Measurements from ENCODE around the gene MMP28.

DNA sequence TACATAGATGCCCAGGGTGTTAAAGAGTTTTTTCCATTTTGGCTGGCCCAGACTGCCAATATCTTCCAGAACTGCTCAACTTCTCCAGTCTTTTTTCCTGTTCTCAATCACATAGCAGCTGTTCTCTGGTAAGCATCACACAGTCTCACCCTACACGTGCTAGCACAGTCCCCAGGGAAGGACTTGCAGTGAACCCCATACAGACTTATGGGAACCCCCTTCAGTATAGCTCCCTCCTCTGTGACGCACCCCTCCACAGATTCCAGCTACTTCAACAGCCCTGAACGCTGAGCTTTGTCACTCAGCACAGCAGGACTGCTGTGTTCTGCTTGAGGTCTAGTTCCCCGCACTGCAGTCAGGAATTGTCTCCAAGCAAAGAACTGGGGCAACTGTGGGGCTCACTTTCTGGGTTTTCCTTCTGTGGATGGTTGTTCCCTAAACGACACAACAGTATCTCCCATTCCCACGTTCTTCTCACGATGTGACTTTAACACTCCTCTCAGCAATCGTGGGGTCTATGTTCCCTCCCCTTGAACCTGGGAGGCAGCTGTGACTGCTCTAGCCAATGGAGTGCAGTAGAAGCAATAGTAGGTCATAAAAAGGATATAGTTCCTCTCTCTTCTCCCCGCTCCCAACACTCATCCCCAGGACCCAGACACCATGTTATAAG lies 3.6 kb downstream of the MMP28 start:
- TF ChIP-seq POLR2A (IDR thresholded peaks at IDR 0.05; ENCODE audit: low read length) (no peak), NR3C1 (IDR thresholded peaks at IDR 0.05) (no peak), EP300 (IDR thresholded peaks at IDR 0.05) (no peak), CHD2 (IDR thresholded peaks at IDR 0.05; ENCODE audit: low read length, partially characterized antibody) (no peak), RCOR1 (IDR thresholded peaks at IDR 0.05; ENCODE audit: low read depth, low read length) (no peak), RAD21 (conservative IDR thresholded peaks at IDR 0.05 in 1 of 2, IDR thresholded peaks at IDR 0.05 in 1 of 2) (no peak)
- TF ChIP-seq, protein P1, sequence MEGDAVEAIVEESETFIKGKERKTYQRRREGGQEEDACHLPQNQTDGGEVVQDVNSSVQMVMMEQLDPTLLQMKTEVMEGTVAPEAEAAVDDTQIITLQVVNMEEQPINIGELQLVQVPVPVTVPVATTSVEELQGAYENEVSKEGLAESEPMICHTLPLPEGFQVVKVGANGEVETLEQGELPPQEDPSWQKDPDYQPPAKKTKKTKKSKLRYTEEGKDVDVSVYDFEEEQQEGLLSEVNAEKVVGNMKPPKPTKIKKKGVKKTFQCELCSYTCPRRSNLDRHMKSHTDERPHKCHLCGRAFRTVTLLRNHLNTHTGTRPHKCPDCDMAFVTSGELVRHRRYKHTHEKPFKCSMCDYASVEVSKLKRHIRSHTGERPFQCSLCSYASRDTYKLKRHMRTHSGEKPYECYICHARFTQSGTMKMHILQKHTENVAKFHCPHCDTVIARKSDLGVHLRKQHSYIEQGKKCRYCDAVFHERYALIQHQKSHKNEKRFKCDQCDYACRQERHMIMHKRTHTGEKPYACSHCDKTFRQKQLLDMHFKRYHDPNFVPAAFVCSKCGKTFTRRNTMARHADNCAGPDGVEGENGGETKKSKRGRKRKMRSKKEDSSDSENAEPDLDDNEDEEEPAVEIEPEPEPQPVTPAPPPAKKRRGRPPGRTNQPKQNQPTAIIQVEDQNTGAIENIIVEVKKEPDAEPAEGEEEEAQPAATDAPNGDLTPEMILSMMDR (IDR thresholded peaks at IDR 0.05): no peak
- TF ChIP-seq, protein P2, sequence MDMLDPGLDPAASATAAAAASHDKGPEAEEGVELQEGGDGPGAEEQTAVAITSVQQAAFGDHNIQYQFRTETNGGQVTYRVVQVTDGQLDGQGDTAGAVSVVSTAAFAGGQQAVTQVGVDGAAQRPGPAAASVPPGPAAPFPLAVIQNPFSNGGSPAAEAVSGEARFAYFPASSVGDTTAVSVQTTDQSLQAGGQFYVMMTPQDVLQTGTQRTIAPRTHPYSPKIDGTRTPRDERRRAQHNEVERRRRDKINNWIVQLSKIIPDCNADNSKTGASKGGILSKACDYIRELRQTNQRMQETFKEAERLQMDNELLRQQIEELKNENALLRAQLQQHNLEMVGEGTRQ (IDR thresholded peaks at IDR 0.05): no peak
- TF ChIP-seq, protein P3, sequence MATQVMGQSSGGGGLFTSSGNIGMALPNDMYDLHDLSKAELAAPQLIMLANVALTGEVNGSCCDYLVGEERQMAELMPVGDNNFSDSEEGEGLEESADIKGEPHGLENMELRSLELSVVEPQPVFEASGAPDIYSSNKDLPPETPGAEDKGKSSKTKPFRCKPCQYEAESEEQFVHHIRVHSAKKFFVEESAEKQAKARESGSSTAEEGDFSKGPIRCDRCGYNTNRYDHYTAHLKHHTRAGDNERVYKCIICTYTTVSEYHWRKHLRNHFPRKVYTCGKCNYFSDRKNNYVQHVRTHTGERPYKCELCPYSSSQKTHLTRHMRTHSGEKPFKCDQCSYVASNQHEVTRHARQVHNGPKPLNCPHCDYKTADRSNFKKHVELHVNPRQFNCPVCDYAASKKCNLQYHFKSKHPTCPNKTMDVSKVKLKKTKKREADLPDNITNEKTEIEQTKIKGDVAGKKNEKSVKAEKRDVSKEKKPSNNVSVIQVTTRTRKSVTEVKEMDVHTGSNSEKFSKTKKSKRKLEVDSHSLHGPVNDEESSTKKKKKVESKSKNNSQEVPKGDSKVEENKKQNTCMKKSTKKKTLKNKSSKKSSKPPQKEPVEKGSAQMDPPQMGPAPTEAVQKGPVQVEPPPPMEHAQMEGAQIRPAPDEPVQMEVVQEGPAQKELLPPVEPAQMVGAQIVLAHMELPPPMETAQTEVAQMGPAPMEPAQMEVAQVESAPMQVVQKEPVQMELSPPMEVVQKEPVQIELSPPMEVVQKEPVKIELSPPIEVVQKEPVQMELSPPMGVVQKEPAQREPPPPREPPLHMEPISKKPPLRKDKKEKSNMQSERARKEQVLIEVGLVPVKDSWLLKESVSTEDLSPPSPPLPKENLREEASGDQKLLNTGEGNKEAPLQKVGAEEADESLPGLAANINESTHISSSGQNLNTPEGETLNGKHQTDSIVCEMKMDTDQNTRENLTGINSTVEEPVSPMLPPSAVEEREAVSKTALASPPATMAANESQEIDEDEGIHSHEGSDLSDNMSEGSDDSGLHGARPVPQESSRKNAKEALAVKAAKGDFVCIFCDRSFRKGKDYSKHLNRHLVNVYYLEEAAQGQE (IDR thresholded peaks at IDR 0.05): no peak
- TF ChIP-seq, protein P4, sequence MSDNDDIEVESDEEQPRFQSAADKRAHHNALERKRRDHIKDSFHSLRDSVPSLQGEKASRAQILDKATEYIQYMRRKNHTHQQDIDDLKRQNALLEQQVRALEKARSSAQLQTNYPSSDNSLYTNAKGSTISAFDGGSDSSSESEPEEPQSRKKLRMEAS (IDR thresholded peaks at IDR 0.05): no peak
- TF ChIP-seq, protein P5, sequence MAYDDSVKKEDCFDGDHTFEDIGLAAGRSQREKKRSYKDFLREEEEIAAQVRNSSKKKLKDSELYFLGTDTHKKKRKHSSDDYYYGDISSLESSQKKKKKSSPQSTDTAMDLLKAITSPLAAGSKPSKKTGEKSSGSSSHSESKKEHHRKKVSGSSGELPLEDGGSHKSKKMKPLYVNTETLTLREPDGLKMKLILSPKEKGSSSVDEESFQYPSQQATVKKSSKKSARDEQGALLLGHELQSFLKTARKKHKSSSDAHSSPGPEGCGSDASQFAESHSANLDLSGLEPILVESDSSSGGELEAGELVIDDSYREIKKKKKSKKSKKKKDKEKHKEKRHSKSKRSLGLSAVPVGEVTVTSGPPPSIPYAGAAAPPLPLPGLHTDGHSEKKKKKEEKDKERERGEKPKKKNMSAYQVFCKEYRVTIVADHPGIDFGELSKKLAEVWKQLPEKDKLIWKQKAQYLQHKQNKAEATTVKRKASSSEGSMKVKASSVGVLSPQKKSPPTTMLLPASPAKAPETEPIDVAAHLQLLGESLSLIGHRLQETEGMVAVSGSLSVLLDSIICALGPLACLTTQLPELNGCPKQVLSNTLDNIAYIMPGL (CRISPR knock-in tag; IDR thresholded peaks at IDR 0.05; ENCODE audit: borderline replicate concordance): no peak

All from A549 (cell line).